ENCODE data around the gene ZNF536.
"Not testable (repeated sequence)": the region's sequence is repeated elsewhere in the genome, so short reads cannot be mapped to it uniquely, and the experiment has no call there.

Gene ZNF536

DNA sequence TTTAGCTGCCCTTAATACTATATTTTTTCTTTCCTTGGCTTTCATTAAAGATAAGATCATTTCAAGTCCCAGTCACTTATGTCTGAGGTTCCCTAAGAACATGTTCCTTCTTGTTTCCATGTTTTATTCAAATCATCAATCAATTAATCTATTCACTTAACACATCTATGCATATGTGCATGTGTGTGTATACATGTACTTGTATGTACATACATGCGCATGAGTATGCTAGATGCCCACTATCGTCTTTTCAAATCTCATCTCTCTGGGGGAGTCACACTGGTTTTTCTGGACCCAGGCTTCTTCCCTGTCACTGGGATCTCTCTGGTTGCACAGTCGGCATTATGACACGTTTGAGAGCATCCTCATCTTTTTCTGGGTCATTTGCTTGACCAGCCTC is 108.9 kb downstream of the ZNF536 start:
- ChIA-PET POLR2A (ENCODE audit: low non-redundant PET) (no interaction called here), CTCF (no interaction called here)
- no peak for DNase-seq (ENCODE audit: low spot score)
- no peak overlapping the region for H3K27ac ChIP-seq
- TF ChIP-seq, protein P1, sequence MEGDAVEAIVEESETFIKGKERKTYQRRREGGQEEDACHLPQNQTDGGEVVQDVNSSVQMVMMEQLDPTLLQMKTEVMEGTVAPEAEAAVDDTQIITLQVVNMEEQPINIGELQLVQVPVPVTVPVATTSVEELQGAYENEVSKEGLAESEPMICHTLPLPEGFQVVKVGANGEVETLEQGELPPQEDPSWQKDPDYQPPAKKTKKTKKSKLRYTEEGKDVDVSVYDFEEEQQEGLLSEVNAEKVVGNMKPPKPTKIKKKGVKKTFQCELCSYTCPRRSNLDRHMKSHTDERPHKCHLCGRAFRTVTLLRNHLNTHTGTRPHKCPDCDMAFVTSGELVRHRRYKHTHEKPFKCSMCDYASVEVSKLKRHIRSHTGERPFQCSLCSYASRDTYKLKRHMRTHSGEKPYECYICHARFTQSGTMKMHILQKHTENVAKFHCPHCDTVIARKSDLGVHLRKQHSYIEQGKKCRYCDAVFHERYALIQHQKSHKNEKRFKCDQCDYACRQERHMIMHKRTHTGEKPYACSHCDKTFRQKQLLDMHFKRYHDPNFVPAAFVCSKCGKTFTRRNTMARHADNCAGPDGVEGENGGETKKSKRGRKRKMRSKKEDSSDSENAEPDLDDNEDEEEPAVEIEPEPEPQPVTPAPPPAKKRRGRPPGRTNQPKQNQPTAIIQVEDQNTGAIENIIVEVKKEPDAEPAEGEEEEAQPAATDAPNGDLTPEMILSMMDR (conservative IDR thresholded peaks at IDR 0.05; ENCODE audit: low read depth) = no peak

DNA sequence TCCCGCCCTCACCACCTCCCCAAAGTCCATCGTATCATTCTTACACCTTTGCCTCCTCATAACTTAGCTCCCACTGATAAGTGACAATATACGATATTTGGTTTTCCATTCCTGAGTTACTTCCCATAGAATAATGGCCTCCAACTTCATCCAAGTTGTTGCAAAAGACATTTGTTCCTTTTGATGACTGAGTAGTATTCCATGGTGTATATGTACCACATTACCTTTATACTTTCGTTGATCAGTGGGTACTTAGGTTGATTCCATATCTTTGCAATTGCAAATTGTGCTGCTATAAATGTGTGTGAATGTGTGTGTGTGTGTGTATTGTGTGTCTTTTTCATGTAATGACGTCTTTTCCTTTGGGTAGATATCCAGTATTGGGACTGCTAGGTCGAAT is 109.6 kb downstream of the ZNF536 start:
- ChIA-PET CTCF (no interaction called here), POLR2A (ENCODE audit: low non-redundant PET) (no interaction called here)

DNA sequence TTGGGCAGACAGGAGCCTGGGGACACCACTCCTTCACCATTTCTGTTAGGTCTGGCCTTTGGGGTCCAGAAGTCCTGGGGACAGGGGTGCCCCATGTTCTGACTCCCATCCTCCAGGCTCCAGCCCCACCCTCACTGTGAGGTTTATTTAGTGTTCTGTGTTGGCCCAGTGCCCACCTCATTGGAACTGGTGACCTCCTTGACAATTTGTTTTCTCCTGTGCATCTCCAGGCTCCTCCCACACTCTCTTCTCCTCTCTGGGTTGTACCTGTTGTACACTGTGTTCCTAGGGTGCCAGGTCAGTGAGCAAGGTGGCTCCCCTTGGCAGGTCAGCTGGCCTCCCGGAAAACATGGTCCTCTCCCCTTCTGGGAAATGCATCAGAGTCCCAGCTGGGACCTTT is 110.8 kb downstream of the ZNF536 start:
- H3K27ac ChIP-seq = no peak overlapping the region
- CTCF ChIA-PET = no interaction called here
- DNase-seq (ENCODE audit: low spot score) = no peak
- TF ChIP-seq, protein P1 (conservative IDR thresholded peaks at IDR 0.05; ENCODE audit: low read depth) = no peak
- POLR2A ChIA-PET (ENCODE audit: low non-redundant PET) = no interaction called here

More for the DNA sequence above, 109.6 kb downstream of the ZNF536 start:
- DNase-seq (ENCODE audit: low spot score) = no peak
- TF ChIP-seq, protein P1 (conservative IDR thresholded peaks at IDR 0.05; ENCODE audit: low read depth) = no peak
- no peak overlapping the region for H3K27ac ChIP-seq

DNA sequence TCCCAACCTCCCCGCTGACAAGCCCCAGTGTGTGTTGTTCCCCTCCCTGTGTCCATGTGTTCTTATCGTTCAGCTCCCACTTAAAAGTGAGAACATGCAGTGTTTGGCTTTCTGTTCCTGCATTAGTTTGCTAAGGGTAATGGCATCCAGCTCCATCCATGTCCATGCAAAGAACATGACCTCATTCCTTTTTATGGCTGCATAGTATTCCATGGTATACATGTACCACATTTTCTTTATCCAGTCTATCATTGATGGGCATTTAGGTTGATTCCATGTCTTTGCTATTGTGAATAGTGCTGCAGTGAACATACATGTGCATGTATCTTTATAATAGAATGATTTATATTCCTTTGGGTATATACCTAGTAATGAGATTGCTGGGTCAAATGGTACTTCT is 114.1 kb downstream of the ZNF536 start:
- H3K27ac ChIP-seq; POLR2A ChIA-PET (ENCODE audit: low non-redundant PET); DNase-seq (ENCODE audit: low spot score); CTCF ChIA-PET: not testable (repeated sequence)

DNA sequence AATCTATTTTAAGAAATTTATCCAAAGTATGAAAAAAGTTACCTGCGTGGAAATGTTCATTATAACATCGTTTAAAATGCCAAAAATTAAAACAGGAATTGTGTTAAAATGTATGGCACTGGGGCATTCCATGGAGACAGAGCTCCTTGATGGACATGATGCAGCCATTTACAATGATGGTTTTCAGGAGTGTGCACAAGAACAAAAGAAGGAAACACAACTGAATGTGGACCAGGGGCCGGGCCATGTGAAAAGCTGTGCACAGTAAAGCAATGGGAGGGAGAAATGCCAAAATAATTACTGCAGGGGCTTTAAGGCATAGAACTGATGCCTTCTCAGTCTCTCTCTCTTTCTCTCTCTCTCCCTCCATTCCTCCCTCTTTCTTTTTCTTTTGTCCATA is 115.0 kb downstream of the ZNF536 start:
- H3K27ac ChIP-seq = no peak overlapping the region
- DNase-seq (ENCODE audit: low spot score) = no peak
- POLR2A ChIA-PET (ENCODE audit: low non-redundant PET) = no interaction called here
- CTCF ChIA-PET = no interaction called here
- TF ChIP-seq, protein P1 (conservative IDR thresholded peaks at IDR 0.05; ENCODE audit: low read depth) = no peak

DNA sequence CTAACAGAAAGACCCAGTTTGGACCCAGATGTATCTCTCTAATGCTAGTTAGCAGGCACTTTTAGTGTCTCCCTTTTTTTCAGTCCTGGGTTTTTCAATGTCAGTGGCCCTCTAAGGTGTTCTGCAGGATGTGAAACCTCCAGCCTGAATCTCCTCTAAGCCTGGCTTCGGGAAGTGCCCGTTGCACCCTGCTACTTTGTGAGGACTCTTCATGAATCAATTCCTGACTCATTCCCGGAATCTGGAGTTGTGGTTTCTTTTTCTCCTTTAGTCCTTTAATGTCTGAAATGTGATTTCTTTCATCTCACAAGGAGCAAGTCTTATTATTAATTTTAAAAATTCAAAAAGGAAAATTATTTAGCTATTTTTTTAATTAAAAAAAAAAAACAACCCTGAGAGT is 116.0 kb downstream of the ZNF536 start:
- DNase-seq (ENCODE audit: low spot score) = no peak
- POLR2A ChIA-PET (ENCODE audit: low non-redundant PET) = no interaction called here
- H3K27ac ChIP-seq = no peak overlapping the region
- TF ChIP-seq, protein P1 (conservative IDR thresholded peaks at IDR 0.05; ENCODE audit: low read depth) = no peak
- CTCF ChIA-PET = no interaction called here

DNA sequence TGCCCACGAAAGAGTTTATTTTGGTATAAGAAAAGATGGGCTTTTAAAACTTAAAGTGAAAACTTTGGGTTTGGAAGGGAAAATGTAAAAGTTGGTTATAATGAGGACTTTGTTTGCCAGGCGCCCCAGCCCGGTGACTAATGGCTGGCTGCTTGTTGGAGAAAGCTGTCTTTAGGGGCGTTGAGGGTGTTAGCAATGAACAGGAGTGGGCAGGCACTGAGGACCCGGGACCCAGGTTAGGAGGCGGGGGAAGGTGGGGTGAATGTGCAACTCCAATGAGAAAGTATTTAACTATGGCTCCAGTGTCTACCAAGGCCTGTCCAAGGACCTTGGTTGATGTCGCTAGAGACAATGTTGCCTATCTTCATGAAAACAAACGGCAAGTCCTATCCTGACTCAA is 118.6 kb downstream of the ZNF536 start:
- TF ChIP-seq, protein P1 (conservative IDR thresholded peaks at IDR 0.05; ENCODE audit: low read depth) = no peak
- CTCF ChIA-PET = no interaction called here
- no peak for DNase-seq (ENCODE audit: low spot score)
- POLR2A ChIA-PET (ENCODE audit: low non-redundant PET) = no interaction called here
- H3K27ac ChIP-seq = no peak overlapping the region

Data from RWPE1 (cell line).